Choroid plexus epithelial cell (primary cell): ENCODE measurements around the gene MEIOSIN.

Experiments
- DNase-seq: peaks from one replicate; pipeline ENCODE4 v3.0.0-alpha.2; 2010; ENCODE audit warnings: low read depth
- H3K4me3 ChIP-seq: 2 replicates; pipeline ENCODE4 v1.5.1; 2011; ENCODE audit warnings: low read depth, mild to moderate bottlenecking, control low read depth, low read length, moderate library complexity
- TF ChIP-seq, protein P1 (sequence below): conservative IDR thresholded peaks from 2 replicates; pipeline ENCODE4 v1.5.1; 2011; ENCODE audit warnings: low read depth, mild to moderate bottlenecking, control low read depth, inconsistent platforms, low read length, moderate library complexity

The MEIOSIN gene

DNA sequence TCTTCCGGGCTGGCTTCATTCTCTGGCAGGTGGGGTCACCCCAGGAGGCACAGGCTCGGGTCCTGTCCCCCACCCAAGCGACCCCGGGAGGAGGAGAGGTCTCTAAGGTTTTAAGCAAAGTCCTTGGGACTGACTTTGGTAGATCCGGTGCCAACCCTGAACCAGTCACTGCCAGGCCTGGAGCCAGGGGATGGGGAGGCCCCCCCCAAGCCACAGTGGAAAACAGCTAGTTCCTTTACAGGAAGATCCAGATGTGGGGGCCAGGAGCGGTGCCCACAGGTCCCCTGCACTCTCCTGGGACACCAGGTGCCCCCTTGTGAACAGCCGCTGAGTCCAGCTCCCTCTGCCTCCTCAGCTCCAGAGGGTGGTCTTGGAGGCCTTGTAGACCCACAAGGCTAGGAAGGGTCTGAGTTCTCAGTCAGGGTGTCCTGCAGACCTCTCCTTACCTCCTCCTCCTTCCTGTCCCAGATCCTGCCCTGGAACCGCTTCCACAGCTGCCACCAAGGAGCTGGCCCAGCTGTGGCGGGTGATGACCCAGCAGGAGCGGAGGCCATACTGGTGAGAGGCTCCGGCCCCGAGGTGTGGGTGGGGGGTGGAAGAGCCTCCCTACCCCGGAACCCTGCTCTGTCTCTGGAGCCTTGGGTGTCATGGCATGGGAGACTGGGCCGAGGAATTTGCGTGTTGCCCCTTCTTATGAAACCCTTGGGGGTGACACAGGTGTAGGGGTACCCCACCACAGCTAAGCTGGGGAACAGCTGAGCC, 29.8 kb downstream of the MEIOSIN start:
- no peak overlapping the region for H3K4me3 ChIP-seq
- TF ChIP-seq, protein P1, sequence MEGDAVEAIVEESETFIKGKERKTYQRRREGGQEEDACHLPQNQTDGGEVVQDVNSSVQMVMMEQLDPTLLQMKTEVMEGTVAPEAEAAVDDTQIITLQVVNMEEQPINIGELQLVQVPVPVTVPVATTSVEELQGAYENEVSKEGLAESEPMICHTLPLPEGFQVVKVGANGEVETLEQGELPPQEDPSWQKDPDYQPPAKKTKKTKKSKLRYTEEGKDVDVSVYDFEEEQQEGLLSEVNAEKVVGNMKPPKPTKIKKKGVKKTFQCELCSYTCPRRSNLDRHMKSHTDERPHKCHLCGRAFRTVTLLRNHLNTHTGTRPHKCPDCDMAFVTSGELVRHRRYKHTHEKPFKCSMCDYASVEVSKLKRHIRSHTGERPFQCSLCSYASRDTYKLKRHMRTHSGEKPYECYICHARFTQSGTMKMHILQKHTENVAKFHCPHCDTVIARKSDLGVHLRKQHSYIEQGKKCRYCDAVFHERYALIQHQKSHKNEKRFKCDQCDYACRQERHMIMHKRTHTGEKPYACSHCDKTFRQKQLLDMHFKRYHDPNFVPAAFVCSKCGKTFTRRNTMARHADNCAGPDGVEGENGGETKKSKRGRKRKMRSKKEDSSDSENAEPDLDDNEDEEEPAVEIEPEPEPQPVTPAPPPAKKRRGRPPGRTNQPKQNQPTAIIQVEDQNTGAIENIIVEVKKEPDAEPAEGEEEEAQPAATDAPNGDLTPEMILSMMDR: no peak
- DNase-seq: no peak

DNA sequence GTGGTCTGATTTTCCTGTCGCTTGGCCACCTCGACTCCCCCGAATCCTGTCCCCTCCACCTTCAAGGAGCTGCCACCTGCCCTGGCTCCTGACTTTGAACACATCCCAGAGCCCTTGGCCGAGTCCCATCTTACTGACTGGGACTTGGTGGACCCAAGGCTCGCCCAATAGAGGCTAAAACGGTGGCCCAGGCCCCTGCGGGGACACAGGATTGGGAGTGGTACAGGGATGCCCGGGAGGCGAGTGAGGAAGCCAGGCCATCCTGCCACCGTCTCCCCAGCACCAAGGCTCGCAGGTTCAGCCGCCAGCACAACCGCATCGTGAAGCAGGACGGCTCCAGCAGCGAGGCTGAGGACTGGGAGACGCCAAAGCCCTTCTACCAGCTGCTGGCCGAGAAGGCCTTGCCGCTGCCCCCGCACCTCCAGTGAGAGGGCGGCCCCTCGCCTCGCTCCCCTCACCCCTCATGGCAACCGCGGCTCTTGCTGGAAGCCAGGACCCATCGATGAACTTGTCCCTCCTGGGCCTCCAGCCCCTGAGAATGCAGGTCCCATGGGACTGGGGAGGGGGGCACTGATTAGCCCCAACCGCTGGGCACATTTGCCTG, 30.6 kb downstream of the MEIOSIN start:
- no peak for DNase-seq
- TF ChIP-seq, protein P1: no peak
- H3K4me3 ChIP-seq: no peak overlapping the region

DNA sequence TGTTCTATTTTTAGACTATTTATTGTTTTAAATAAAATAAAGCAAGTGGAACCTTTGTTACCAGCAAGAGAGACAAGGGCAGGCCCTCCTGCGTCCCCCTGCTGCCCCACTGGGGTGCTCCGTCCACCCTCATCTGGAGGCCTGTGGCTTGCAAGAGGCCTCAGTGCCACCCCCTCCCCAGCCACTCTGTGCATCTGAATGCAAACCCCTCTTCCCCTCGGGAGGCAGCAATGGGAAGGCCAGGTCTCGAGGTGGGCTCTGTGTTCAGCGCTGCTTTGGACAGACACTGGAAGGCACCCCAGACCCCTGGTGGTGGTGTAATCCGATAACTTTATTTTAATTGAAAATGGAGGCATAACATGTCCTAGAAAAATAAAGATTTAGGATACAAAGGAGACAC, 31.2 kb downstream of the MEIOSIN start:
- TF ChIP-seq, protein P1: peak; percentile 16
- no peak for DNase-seq
- no peak overlapping the region for H3K4me3 ChIP-seq

DNA sequence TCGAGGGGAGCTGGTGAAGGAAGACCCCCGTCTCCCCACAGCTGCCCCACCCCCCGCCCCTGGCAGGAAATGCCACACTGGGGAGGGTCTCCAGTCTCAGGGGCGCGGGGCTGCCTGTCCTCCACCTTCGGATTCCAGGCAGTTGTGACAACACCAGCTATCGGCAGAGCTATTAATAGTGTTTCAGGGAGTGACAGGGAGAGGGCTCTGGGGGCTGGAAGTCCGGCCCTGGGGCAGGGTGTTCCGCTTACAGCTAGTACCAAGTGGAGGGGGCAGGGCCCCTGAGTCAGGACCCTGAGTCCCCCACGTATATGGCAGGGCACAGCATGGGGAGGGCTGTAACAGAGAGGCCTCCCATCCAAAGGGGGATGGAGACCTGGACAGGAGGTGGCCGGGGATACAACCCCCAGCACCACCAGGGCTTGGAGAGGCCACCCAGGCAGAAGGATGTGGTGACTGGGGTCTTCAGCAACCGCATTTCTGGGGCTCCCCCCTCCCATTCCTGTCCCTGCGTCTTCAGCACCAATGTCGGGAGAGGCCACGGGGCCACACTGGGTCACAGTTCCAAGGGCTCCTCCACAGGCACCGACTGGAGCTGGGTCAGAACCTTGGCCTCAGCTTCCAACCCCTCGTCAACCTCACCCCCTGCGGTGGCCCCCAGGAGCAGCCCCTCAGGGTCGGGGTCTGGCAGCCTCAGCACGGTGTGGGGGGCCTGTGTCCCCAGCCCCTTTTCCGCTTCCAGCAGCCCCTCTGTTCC, 31.9 kb downstream of the MEIOSIN start:
- TF ChIP-seq, protein P1: no peak
- no peak for DNase-seq
- H3K4me3 ChIP-seq: no peak overlapping the region

DNA sequence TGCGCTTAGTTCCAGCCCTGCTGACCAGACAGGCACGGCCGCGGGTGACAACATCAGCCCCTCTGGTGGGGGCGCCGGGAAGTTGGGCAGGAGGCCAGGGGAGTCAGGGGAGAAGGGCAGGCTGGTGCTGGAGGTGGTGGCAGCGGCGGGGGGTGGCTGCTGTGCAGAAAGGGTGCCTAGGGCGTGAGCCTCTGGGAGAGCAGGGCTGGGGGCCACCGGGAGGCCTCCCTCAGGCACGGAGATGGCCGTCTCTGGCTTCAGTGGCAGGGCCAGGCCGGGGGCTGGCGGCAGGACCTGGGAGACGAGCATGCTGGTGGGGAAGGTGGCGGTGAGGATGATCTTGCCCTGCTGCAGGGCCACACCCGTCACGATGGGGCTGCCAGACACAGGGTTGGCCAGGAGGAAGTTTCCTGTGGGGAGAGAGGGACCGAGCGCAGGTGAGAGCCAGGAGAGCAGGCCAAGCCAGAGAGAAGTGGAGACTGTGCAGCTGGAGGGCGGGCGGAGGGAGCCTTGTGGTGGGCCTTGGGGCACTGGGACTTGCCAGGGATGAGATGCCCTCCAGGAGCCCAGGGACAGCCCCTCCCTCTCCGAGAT, 32.6 kb downstream of the MEIOSIN start:
- no peak for DNase-seq
- TF ChIP-seq, protein P1: no peak
- H3K4me3 ChIP-seq: no peak overlapping the region

DNA sequence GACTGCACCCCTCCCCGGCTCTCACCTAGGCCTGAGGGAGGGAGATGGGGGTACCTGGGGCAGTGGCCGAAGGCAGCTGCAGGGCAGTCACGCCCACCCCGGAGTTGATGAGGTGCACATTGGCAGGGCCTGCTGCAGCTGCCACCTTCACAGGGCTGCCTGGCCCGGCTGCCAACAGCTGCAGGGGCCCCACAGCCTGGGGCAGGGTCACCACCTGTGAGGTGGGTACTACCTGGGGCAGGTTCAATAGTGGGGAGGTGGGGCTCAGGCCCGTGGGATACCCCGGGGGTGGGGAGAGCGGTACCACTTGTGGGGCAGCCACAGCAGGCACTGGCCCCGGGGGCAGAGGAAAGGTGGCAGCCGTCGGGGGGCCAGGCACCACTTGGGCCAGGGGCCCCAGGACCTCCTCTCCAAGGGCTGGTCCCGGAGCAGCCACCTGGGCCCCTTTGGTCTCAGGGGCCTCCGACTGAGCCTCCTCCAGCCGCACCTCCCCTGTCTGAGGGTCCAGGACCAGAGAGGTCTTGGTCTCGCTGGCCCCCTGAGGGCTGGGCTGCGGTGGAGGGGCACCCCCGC, 33.1 kb downstream of the MEIOSIN start:
- peak overlapping the region; percentile 84 for H3K4me3 ChIP-seq
- TF ChIP-seq, protein P1: no peak
- DNase-seq: no peak
